Gastroesophageal sphincter (tissue), 4 donors: ENCODE data around the gene MTARC1. TPM values are rescaled to one million over a fixed set of nuclear protein-coding genes. Genes with fewer than 3 reads are reported as not detected.

Experiments
- ATAC-seq: fragments of 150-250 bp; one replicate; pipeline ENCODE4 v1.9.1; 2016; ENCODE audit warnings: mild to moderate bottlenecking, moderate library complexity
- H3K27ac ChIP-seq, 4 donors: fragments of 200-600 bp; sonication (generic) in 3 of 4; 1 replicate in 3 of 4; 2 replicates in 1 of 4; pipeline ENCODE4 v1.5.1; 2016 to 2019
- H3K27me3 ChIP-seq: fragments of 200-600 bp; sonication (generic); one replicate; pipeline ENCODE4 v1.5.1; 2019
- H3K36me3 ChIP-seq, 2 donors: fragments of 200-600 bp; sonication (generic); one replicate each; pipeline ENCODE4 v1.5.1; 2019; ENCODE audit warnings: control low read depth in 1 of 2
- H3K4me1 ChIP-seq, 3 donors: fragments of 200-600 bp; sonication (generic); 1 replicate in 2 of 3; 2 replicates in 1 of 3; pipeline ENCODE4 v1.5.1; 2016 to 2019; ENCODE audit warnings: control low read depth in 2 of 3
- H3K4me3 ChIP-seq, 2 donors: fragments of 200-600 bp; sonication (generic); one replicate each; pipeline ENCODE4 v1.5.1; 2019; ENCODE audit warnings: mild to moderate bottlenecking in 1 of 2, moderate library complexity in 1 of 2
- H3K9me3 ChIP-seq, 3 donors: fragments of 200-600 bp; sonication (generic); one replicate each; pipeline ENCODE4 v1.5.1; 2017 to 2019; ENCODE audit warnings: control low read depth in 2 of 3
- CTCF ChIP-seq, 4 experiments: fragments of 200-600 bp in 2 of 4; fragments of 450-650 bp in 2 of 4; sonication (generic) in 1 of 4; IDR thresholded peaks; one replicate each; pipeline ENCODE4 v1.5.1; 2017 to 2019; ENCODE audit warnings: antibody characterized with exemption in 4 of 4, mild to moderate bottlenecking in 2 of 4, moderate library complexity in 2 of 4
- EP300 ChIP-seq: sonication (generic); formaldehyde crosslinking; IDR thresholded peaks from one replicate; pipeline ENCODE4 v1.6.1; 2017; ENCODE audit warnings: antibody characterized with exemption, mild to moderate bottlenecking
- POLR2A ChIP-seq, 2 donors: fragments of 450-650 bp; IDR thresholded peaks; one replicate each; pipeline ENCODE4 v1.6.1; 2017; ENCODE audit warnings: antibody characterized with exemption in 2 of 2, mild to moderate bottlenecking in 2 of 2, moderate library complexity in 1 of 2
- POLR2AphosphoS5 ChIP-seq: sonication (generic); formaldehyde crosslinking; IDR thresholded peaks from one replicate; pipeline ENCODE4 v1.6.1; 2017; ENCODE audit warnings: antibody characterized with exemption
- WGBS, 2 donors: methylation state at CpG; one replicate each; pipeline ENCODE4 v1.1.5; 2018; ENCODE audit warnings: low coverage in 1 of 2; 5-methylcytosine and 5-hydroxymethylcytosine counted together
- total RNA-seq, 4 donors: library from RNA; depleted of rRNA; stranded (reverse); fragments of >200 nt; gene quantifications; one replicate each; pipeline ENCODE4 v1.1.0, GENCODE V29; 2016

MTARC1 gene
- total RNA-seq, 4 donors from 2014 or later = 3.7 to 8.1 (median 5.4) TPM

- no peaks in the 10 kb centered on the region for H3K27me3 ChIP-seq
Observed at GRCh38 chr1:220811695-220812094, 25.0 kb downstream of the MTARC1 start.

GRCh38 chr1:220812308-220812707 lies 25.6 kb downstream of the MTARC1 start:
- ATAC-seq = no peak
- Histone ChIP-seq H3K27ac (no peak overlapping the region), H3K4me3 (no peak overlapping the region), H3K9me3 (no peaks in the 10 kb centered on the region), H3K36me3 (peaks cover 0 to 26% of the 10 kb centered on the region in 2 donors), H3K4me1 (peaks cover 0 to 43% (median 16%) of the 10 kb centered on the region in 3 donors), H3K27me3 (no peaks in the 10 kb centered on the region)
- 58 to 86% methylated on average over 6 of the region's 6 CpGs for WGBS, 2 donors
- no peak for TF ChIP-seq POLR2A (IDR thresholded peaks at IDR 0.05)
- TF ChIP-seq CTCF (IDR thresholded peaks at IDR 0.05) = no peak
- TF ChIP-seq EP300 = no peak
- TF ChIP-seq POLR2AphosphoS5 = no peak

More at GRCh38 chr1:220811695-220812094, 25.0 kb downstream of the MTARC1 start:
- TF ChIP-seq POLR2A (IDR thresholded peaks at IDR 0.05) (no peak), CTCF (IDR thresholded peaks at IDR 0.05) (no peak), POLR2AphosphoS5 (no peak), EP300 (no peak)
- Histone ChIP-seq H3K27ac (no peak overlapping the region), H3K36me3 (peaks cover 0 to 27% of the 10 kb centered on the region in 2 donors), H3K4me1 (peaks cover 0 to 37% (median 16%) of the 10 kb centered on the region in 3 donors), H3K9me3 (no peaks in the 10 kb centered on the region), H3K4me3 (no peak overlapping the region)
- WGBS, 2 donors = 88 to 100% methylated on average over 3 to 5 of the region's 5 CpGs
- no peak for ATAC-seq

DNA sequence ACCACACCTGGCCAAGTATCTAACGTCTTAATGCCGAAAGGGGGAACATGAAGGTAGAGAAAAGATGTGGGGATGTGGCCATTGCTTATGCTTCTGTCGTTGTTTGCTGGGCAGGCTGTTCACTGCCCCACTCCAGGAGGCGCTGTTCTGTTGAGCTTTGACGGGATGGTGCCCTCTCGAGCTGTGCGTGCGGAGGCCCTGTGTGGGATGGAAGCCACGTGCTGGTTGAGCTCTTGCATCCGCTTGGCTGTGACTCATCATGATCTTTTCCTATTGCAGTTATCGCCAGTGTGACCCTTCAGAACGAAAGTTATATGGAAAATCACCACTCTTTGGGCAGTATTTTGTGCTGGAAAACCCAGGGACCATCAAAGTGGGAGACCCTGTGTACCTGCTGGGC lies 26.3 kb downstream of the MTARC1 start:
- Histone ChIP-seq H3K9me3 (no peaks in the 10 kb centered on the region), H3K27me3 (no peaks in the 10 kb centered on the region), H3K36me3 (peaks cover 0 to 26% of the 10 kb centered on the region in 2 donors), H3K4me3 (no peak overlapping the region), H3K4me1 (peaks cover under 1 to 50% (median 16%) of the 10 kb centered on the region in 3 donors), H3K27ac (no peak overlapping the region)
- no peak for ATAC-seq
- 92% methylated on average over 8 of the region's 12 CpGs; no CpG with 5 or more reads in 1 of the 2 donors for WGBS, 2 donors
- TF ChIP-seq CTCF (IDR thresholded peaks at IDR 0.05) (no peak), EP300 (no peak), POLR2AphosphoS5 (no peak), POLR2A (IDR thresholded peaks at IDR 0.05) (no peak)

DNA sequence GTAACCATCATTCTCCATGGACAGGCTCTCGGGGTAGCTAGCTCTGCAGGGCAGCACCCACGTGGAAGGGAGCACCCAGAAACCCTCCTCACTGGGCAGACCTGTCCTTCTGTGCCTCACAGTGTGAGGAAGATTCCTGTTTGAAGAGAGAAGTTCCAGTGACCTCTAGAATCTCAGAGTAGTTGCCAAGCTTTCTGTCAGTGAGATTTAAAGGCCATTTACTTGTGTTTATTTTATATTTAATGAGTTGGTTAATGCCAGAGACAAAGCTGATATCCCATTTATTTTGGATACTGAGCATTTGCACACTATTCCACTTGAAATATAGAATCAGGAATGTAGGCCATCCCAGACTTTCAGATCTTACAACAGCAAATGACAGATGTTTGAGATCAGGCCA lies 28.7 kb downstream of the MTARC1 start:
- Histone ChIP-seq H3K4me3 (no peak overlapping the region), H3K27ac (no peak overlapping the region), H3K9me3 (no peaks in the 10 kb centered on the region), H3K4me1 (peaks cover 8 to 68% (median 30%) of the 10 kb centered on the region in 3 donors), H3K27me3 (no peaks in the 10 kb centered on the region), H3K36me3 (peaks cover 0 to 20% of the 10 kb centered on the region in 2 donors)
- no peak for TF ChIP-seq POLR2AphosphoS5
- no peak for TF ChIP-seq POLR2A (IDR thresholded peaks at IDR 0.05)
- no peak for TF ChIP-seq CTCF (IDR thresholded peaks at IDR 0.05)
- no peak for TF ChIP-seq EP300
- WGBS, 2 donors = no CpG with 5 or more reads among the region's 2 CpGs
- ATAC-seq = no peak

DNA sequence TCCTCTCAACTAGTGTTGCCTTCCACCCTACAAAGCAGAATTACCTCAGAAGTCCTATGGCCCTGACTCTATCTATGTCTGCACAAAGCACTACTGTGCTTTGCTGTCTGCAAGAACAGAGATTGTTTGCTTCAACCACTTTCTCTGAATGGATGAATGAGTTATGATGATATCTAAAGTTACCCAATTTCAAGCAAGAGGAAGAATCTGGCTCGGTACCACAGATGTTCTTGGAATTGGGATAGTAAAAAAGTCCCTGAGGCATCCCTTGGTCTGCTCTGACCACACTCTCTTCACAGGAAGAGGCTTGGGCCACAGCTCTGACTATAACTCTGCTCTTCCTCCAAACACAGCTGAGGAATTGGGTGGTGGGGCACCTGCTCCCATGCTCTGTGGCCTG lies 31.2 kb downstream of the MTARC1 start:
- TF ChIP-seq POLR2AphosphoS5 (peak; percentile 40), EP300 (no peak), CTCF (IDR thresholded peaks at IDR 0.05) (no peak), POLR2A (IDR thresholded peaks at IDR 0.05) (no peak)
- peak; percentile 71 for ATAC-seq
- no peaks in the 10 kb centered on the region for H3K27me3 ChIP-seq
- H3K4me3 ChIP-seq = no peak overlapping the region
- 50% methylated on average over 1 of the region's 1 CpG; no CpG with 5 or more reads in 1 of the 2 donors for WGBS, 2 donors
- peak overlapping the region; percentile 74 to 85 (median 82) for H3K27ac ChIP-seq
- H3K4me1 ChIP-seq = peaks cover 8 to 60% (median 29%) of the 10 kb centered on the region in 3 donors
- no peaks in the 10 kb centered on the region for H3K9me3 ChIP-seq
- H3K36me3 ChIP-seq = peaks cover 0 to 10% of the 10 kb centered on the region in 2 donors
